A549 (cell line): Measurements from ENCODE around the gene ANKRD39. TPM values are rescaled to one million over a fixed set of nuclear protein-coding genes. Genes with fewer than 3 reads are reported as not detected.

ENCODE experiments used
- ATAC-seq, 2 experiments: fragments of 200-7000 bp in 1 of 2; fragments of >200 bp in 1 of 2; cut with Nextera tagmentation in 1 of 2; cut with Tn5 transposase in 1 of 2; 3 replicates each; pipeline versions ENCODE4 v1.8.0 to v1.9.1; 2018 to 2020; ENCODE audit warnings: mild to moderate bottlenecking in 1 of 2, moderate library complexity in 1 of 2
- CTCF ChIA-PET: fragments of 300-600 bp; sonication (Branson Sonifier 250); formaldehyde crosslinking; extraction: SDS; loops from one replicate; lab custom pipeline; 2021; ENCODE audit warnings: antibody characterized with exemption, inconsistent platforms; lab: Yijun Ruan, JAX
- POLR2A ChIA-PET: fragments of 350-600 bp; formaldehyde crosslinking; extraction: SDS; loops from one replicate; lab custom pipeline; 2021; ENCODE audit warnings: antibody characterized with exemption, inconsistent platforms; lab: Yijun Ruan, JAX
- DNase-seq, 2 experiments: peaks; one replicate each; pipeline versions ENCODE4 v3.0.0 to v3.0.0-alpha.2; 2011 to 2016; ENCODE audit warnings: low read depth in 1 of 2, low spot score in 1 of 2
- FAIRE-seq: peaks from 2 replicates; lab custom pipeline; 2011; peaks lifted over from hg19 to GRCh38; lab: Jason Lieb, UNC
- H3K27ac ChIP-seq, 2 experiments: fragments of >200 bp; sonication (Bioruptor Twin); formaldehyde crosslinking; 3 replicates each; pipeline ENCODE4 v1.5.1; 2016 to 2017
- H3K4me1 ChIP-seq: fragments of >200 bp; sonication (Bioruptor Twin); formaldehyde crosslinking; 3 replicates; pipeline ENCODE4 v1.6.1; 2016
- H3K4me2 ChIP-seq: fragments of >200 bp; sonication (Bioruptor Twin); formaldehyde crosslinking; 3 replicates; pipeline ENCODE4 v1.6.1; 2016
- H3K4me3 ChIP-seq: fragments of >200 bp; sonication (Bioruptor Twin); formaldehyde crosslinking; 3 replicates; pipeline ENCODE4 v1.5.1; 2016
- H3K9me3 ChIP-seq: fragments of >200 bp; sonication (Bioruptor Twin); formaldehyde crosslinking; 3 replicates; pipeline ENCODE4 v1.6.1; 2016
- CEBPB ChIP-seq, 2 experiments: fragments of >200 bp in 1 of 2; sonication (Bioruptor Twin) in 1 of 2; formaldehyde crosslinking in 1 of 2; IDR thresholded peaks; 2 replicates each; pipeline ENCODE4 v1.6.1; 2012 to 2016
- EP300 ChIP-seq, 2 experiments: fragments of >200 bp; sonication (Bioruptor Twin); formaldehyde crosslinking; IDR thresholded peaks; 2 replicates in 1 of 2; 3 replicates in 1 of 2; pipeline ENCODE4 v1.6.1; 2016 to 2017
- ESRRA ChIP-seq: fragments of 150-350 bp; IDR thresholded peaks from 2 replicates; pipeline ENCODE4 v1.6.1; 2014; ENCODE audit warnings: mild to moderate bottlenecking, low read length, borderline replicate concordance
- KDM1A ChIP-seq: fragments of 200-600 bp; sonication (generic); IDR thresholded peaks from 2 replicates; pipeline ENCODE4 v1.6.1; 2016; ENCODE audit warnings: low read depth, mild to moderate bottlenecking
- MYC ChIP-seq: IDR thresholded peaks from 2 replicates; pipeline ENCODE4 v1.6.1; 2012; ENCODE audit warnings: mild to moderate bottlenecking, inconsistent platforms, low read length, improper control_type of control experiment, borderline replicate concordance
- RARB ChIP-seq: fragments of 250-450 bp; sonication (Bioruptor Pico); IDR thresholded peaks from 2 replicates; pipeline ENCODE4 v1.8.0; 2021; ENCODE audit warnings: mild to moderate bottlenecking, moderate library complexity
- SREBF2 ChIP-seq: fragments of 450-650 bp; IDR thresholded peaks from 2 replicates; pipeline ENCODE4 v1.6.1; 2014; ENCODE audit warnings: mild to moderate bottlenecking, moderate library complexity
- WGBS: methylation state at CpG from one replicate; pipeline ENCODE4 v1.1.6; 2017; ENCODE audit errors: missing lambda C conversion rate; 5-methylcytosine and 5-hydroxymethylcytosine counted together
- polyA plus RNA-seq, 4 experiments: library from polyadenylated mRNA; depleted of rRNA in 3 of 4; stranded (reverse); fragments of >200 nt; fragmentation: RNase III in 1 of 4; extraction: RNeasy Plus Mini Kit Qiagen cat#74134 plus additional on column Dnase treatment in 1 of 4; gene quantifications; 2 replicates in 3 of 4; 3 replicates in 1 of 4; pipeline ENCODE4 v1.2.3, GENCODE V29; 2011 to 2017
- small RNA-seq, 6 experiments: library from RNA; depleted of rRNA; stranded (forward); fragments of <200 nt; gene quantifications; one replicate each; pipeline ENCODE3, GENCODE V24; 2012
- TF ChIP-seq, protein P1 (sequence below): IDR thresholded peaks from 2 replicates; pipeline ENCODE4 v1.6.1; 2012
- TF ChIP-seq, protein P2 (sequence below): fragments of 450-650 bp; IDR thresholded peaks from 2 replicates; pipeline ENCODE4 v1.6.1; 2014; ENCODE audit warnings: antibody characterized with exemption
- TF ChIP-seq, protein P3 (sequence below): fragments of 250-450 bp; sonication (Bioruptor Pico); IDR thresholded peaks from 2 replicates; pipeline ENCODE4 v1.5.0; 2020; ENCODE audit warnings: low read depth, mild to moderate bottlenecking, moderate library complexity

Gene ANKRD39
- polyA plus RNA-seq, 2 of the 4 experiments (the other 2 are of a cell fraction): 6.3 to 16.4 TPM

GRCh38 chr2:96799623-96799935 is 58.2 kb downstream of the ANKRD39 start:
- Histone ChIP-seq H3K9me3 (no peaks in the 10 kb centered on the region), H3K4me3 (no peak overlapping the region), H3K4me1 (peaks cover 7% of the 10 kb centered on the region; the same call in 1 of the 3 replicates), H3K27ac (no peak overlapping the region), H3K4me2 (no peak overlapping the region)
- TF ChIP-seq SREBF2: no peak
- no peak for TF ChIP-seq MYC
- TF ChIP-seq, protein P1, sequence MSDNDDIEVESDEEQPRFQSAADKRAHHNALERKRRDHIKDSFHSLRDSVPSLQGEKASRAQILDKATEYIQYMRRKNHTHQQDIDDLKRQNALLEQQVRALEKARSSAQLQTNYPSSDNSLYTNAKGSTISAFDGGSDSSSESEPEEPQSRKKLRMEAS: no peak
- TF ChIP-seq, protein P2, sequence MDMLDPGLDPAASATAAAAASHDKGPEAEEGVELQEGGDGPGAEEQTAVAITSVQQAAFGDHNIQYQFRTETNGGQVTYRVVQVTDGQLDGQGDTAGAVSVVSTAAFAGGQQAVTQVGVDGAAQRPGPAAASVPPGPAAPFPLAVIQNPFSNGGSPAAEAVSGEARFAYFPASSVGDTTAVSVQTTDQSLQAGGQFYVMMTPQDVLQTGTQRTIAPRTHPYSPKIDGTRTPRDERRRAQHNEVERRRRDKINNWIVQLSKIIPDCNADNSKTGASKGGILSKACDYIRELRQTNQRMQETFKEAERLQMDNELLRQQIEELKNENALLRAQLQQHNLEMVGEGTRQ: no peak
- TF ChIP-seq EP300 (IDR thresholded peaks at IDR 0.05): no peak
- no peak for TF ChIP-seq ESRRA
- TF ChIP-seq KDM1A: no peak
- TF ChIP-seq, protein P3, sequence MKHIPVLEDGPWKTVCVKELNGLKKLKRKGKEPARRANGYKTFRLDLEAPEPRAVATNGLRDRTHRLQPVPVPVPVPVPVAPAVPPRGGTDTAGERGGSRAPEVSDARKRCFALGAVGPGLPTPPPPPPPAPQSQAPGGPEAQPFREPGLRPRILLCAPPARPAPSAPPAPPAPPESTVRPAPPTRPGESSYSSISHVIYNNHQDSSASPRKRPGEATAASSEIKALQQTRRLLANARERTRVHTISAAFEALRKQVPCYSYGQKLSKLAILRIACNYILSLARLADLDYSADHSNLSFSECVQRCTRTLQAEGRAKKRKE (CRISPR knock-in tag): no peak
- no peak for TF ChIP-seq RARB
- no peak for TF ChIP-seq CEBPB (IDR thresholded peaks at IDR 0.05)
- no peak for DNase-seq
- no peak for FAIRE-seq
- ATAC-seq: no peak
- ChIA-PET POLR2A (no interaction called here), CTCF (interaction anchor here (1.1 to 6.0 kb wide), 16 partner anchors 8 to 248 kb away, joined by 3 to 81 read pairs (median 6); partner anchors contain the start of genes ANKRD39, CNNM3 and CNNM4)
- WGBS: 95% methylated on average over 8 of the region's 8 CpGs

DNA sequence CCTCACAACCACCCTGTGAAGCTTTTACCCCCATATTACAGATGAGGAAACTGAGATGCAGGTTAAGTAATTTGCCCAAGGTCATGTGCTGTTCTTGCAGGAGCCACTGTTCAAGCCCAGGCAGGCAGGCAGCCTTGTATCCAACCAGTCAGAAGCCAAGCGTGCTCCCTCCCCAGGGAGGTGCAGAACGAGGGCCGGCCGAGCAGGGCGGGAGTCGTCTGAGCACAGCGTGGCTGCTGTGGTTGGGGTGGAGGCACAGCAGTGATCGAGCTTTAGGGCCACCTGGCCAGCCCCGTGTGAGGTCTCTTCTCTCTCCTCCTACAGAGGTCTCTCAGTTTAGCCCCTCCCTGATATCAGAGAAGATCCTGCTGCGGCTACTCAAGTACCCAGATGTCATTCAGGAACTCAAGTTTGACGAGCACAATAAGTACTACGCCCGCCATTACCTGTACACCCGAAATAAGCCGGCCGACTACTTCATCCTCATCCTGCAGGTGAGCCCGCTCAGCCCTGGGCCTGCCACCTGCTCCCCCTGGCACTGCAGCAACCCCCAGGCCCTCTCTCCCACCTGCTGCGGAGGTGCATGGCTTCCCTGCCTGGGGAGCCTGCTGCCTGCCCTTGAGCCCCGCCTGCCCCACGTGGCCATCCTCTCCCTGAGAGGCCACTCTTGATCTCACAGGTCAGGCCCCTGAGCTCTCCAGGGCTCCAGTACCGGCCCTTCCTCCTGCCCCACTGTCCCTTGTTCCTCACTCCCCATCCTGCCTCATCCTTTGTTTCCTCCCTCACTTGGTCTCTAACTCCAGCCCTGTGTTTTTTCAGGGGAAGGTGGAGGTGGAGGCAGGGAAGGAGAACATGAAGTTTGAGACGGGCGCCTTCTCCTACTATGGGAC is 58.8 kb downstream of the ANKRD39 start:
- peaks cover 7% of the 10 kb centered on the region; the same call in 1 of the 3 replicates for H3K4me1 ChIP-seq
- TF ChIP-seq, protein P2: no peak
- ChIA-PET CTCF (interaction anchor here (0.8 to 6.0 kb wide), 11 partner anchors 11 to 248 kb away, joined by 3 to 81 read pairs (median 7); partner anchors contain the start of genes ANKRD39 and CNNM4), POLR2A (no interaction called here)
- 94% methylated on average over 23 of the region's 23 CpGs for WGBS
- H3K4me3 ChIP-seq: no peak overlapping the region
- H3K9me3 ChIP-seq: no peaks in the 10 kb centered on the region
- no peak for DNase-seq
- no peak overlapping the region for H3K27ac ChIP-seq
- no peak for FAIRE-seq
- ATAC-seq: no peak
- no peak overlapping the region for H3K4me2 ChIP-seq

Small RNAs within 50 kb of the gene (small RNA-seq; reads per million reads assigned to genes)
- gene MIR3127: 0 reads per million in 6 experiments

Other genes starting within 250 kb of the ANKRD39 start
- 23.0 and 33.1 TPM in 2 replicates for gene KANSL3, start 219.7 kb downstream of the ANKRD39 start, polyA plus RNA-seq (2011; rRNA removed)
- 25.2 to 26.7 TPM (median 25.9 TPM) in 3 replicates for gene KANSL3, start 219.7 kb downstream of the ANKRD39 start, polyA plus RNA-seq (2017; fragmentation: RNase III; extraction: RNeasy Plus Mini Kit Qiagen cat#74134 plus additional on column Dnase treatment)
- 0.01 TPM in 2 replicates for gene FER1L5, start 215.3 kb downstream of the ANKRD39 start, polyA plus RNA-seq (2011; rRNA removed)
- not detected in 3 replicates for gene FER1L5, start 215.3 kb downstream of the ANKRD39 start, polyA plus RNA-seq (2017; fragmentation: RNase III; extraction: RNeasy Plus Mini Kit Qiagen cat#74134 plus additional on column Dnase treatment)
- 28.0 and 31.8 TPM in 2 replicates for gene LMAN2L, start 118.0 kb downstream of the ANKRD39 start, polyA plus RNA-seq (2011; rRNA removed)
- 24.3 to 25.4 TPM (median 24.8 TPM) in 3 replicates for gene LMAN2L, start 118.0 kb downstream of the ANKRD39 start, polyA plus RNA-seq (2017; fragmentation: RNase III; extraction: RNeasy Plus Mini Kit Qiagen cat#74134 plus additional on column Dnase treatment)
- gene CNNM4, start 97.1 kb downstream of the ANKRD39 start, polyA plus RNA-seq (2011; rRNA removed): 11.2 and 15.0 TPM in 2 replicates
- gene CNNM4, start 97.1 kb downstream of the ANKRD39 start, polyA plus RNA-seq (2017; fragmentation: RNase III; extraction: RNeasy Plus Mini Kit Qiagen cat#74134 plus additional on column Dnase treatment): 8.5 to 8.8 TPM (median 8.8 TPM) in 3 replicates
- gene CNNM3, start 41.7 kb downstream of the ANKRD39 start, polyA plus RNA-seq (2011; rRNA removed): 11.8 and 13.6 TPM in 2 replicates
- 13.2 to 15.3 TPM (median 14.1 TPM) in 3 replicates for gene CNNM3, start 41.7 kb downstream of the ANKRD39 start, polyA plus RNA-seq (2017; fragmentation: RNase III; extraction: RNeasy Plus Mini Kit Qiagen cat#74134 plus additional on column Dnase treatment)
- 1.6 and 1.9 TPM in 2 replicates for gene ANKRD23, start 14.0 kb downstream of the ANKRD39 start, polyA plus RNA-seq (2011; rRNA removed)
- gene ANKRD23, start 14.0 kb downstream of the ANKRD39 start, polyA plus RNA-seq (2017; fragmentation: RNase III; extraction: RNeasy Plus Mini Kit Qiagen cat#74134 plus additional on column Dnase treatment): 2.1 to 2.5 TPM (median 2.4 TPM) in 3 replicates
- gene SEMA4C, start 12.1 kb upstream of the ANKRD39 start, polyA plus RNA-seq (2011; rRNA removed): 11.0 and 16.4 TPM in 2 replicates
- 12.3 to 15.1 TPM (median 14.4 TPM) in 3 replicates for gene SEMA4C, start 12.1 kb upstream of the ANKRD39 start, polyA plus RNA-seq (2017; fragmentation: RNase III; extraction: RNeasy Plus Mini Kit Qiagen cat#74134 plus additional on column Dnase treatment)
- gene FAM178B, start 128.6 kb upstream of the ANKRD39 start, polyA plus RNA-seq (2011; rRNA removed): not detected in 2 replicates
- gene FAM178B, start 128.6 kb upstream of the ANKRD39 start, polyA plus RNA-seq (2017; fragmentation: RNase III; extraction: RNeasy Plus Mini Kit Qiagen cat#74134 plus additional on column Dnase treatment): 0.04 TPM in 1 of 3 replicates, not detected in the others
- 11.9 and 14.5 TPM in 2 replicates for gene FAHD2B, start 236.9 kb upstream of the ANKRD39 start, polyA plus RNA-seq (2011; rRNA removed)
- gene FAHD2B, start 236.9 kb upstream of the ANKRD39 start, polyA plus RNA-seq (2017; fragmentation: RNase III; extraction: RNeasy Plus Mini Kit Qiagen cat#74134 plus additional on column Dnase treatment): 9.2 to 11.6 TPM (median 11.0 TPM) in 3 replicates